Activated naive CD8-positive, alpha-beta T cell treated with anti-CD3 and anti-CD28 coated beads, Interleukin-2, amount 50 U/mL, for 16 hours (primary cell): Measurements from ENCODE around the gene HLA-DOB.

Experiments
- DNase-seq: peaks from one replicate; pipeline ENCODE4 v3.0.0-alpha.2; 2020; ENCODE audit warnings: low read depth, low spot score

HLA-DOB gene

GRCh38 chr6:32816746-32817204, at the start of gene HLA-DOB:
TSS of gene HLA-DOB (minus strand) at chr6:32817002. CDS start at chr6:32816951, 51 bp downstream.
- no peak for DNase-seq

- no peak for DNase-seq
Observed at GRCh38 chr6:32865724-32866443, 49.1 kb upstream of the HLA-DOB start.

GRCh38 chr6:32862725-32863124, 45.9 kb upstream of the HLA-DOB start:
- DNase-seq = no peak

- DNase-seq = no peak
Observed at GRCh38 chr6:32860674-32861073, 43.9 kb upstream of the HLA-DOB start.

GRCh38 chr6:32858194-32858593, 41.4 kb upstream of the HLA-DOB start:
- DNase-seq = no peak

- no peak for DNase-seq
Observed at GRCh38 chr6:32857156-32857891, 40.5 kb upstream of the HLA-DOB start.

GRCh38 chr6:32855467-32856174, 38.8 kb upstream of the HLA-DOB start:
- DNase-seq = no peak

GRCh38 chr6:32854376-32855178, 37.8 kb upstream of the HLA-DOB start:
- DNase-seq = peak; percentile 58

GRCh38 chr6:32853541-32854375, 37.0 kb upstream of the HLA-DOB start, which contains the start of the genes PSMB9 and TAP1:
TSS of gene PSMB9 (plus strand) at chr6:32854192. CDS start at chr6:32854230, 38 bp downstream.
TSS of gene TAP1 (minus strand) at chr6:32853704. CDS start at chr6:32853636, 68 bp downstream.
- peak; percentile 96 for DNase-seq

GRCh38 chr6:32852844-32853540, 36.2 kb upstream of the HLA-DOB start:
- no peak for DNase-seq

- DNase-seq = no peak
Observed at GRCh38 chr6:32852018-32852843, 35.4 kb upstream of the HLA-DOB start.

GRCh38 chr6:32851025-32851424, 34.2 kb upstream of the HLA-DOB start:
- DNase-seq = no peak

GRCh38 chr6:32849126-32849525, 32.3 kb upstream of the HLA-DOB start:
- DNase-seq = no peak

- DNase-seq = no peak
Observed at GRCh38 chr6:32847795-32848194, 31.0 kb upstream of the HLA-DOB start.

- no peak for DNase-seq
Observed at GRCh38 chr6:32847004-32847403, 30.2 kb upstream of the HLA-DOB start.

- DNase-seq = no peak
Observed at GRCh38 chr6:32845384-32845884, 28.6 kb upstream of the HLA-DOB start.

- no peak for DNase-seq
Observed at GRCh38 chr6:32844839-32845383, 28.1 kb upstream of the HLA-DOB start.
